Hepatocyte (in vitro differentiated cells): ENCODE measurements around the gene DGKG.

Experiments used
- EZH2 ChIP-seq: fragments of 200-600 bp; sonication (generic); IDR thresholded peaks from 2 replicates; pipeline ENCODE4 v1.6.1; 2016; ENCODE audit warnings: antibody characterized with exemption, mild to moderate bottlenecking, borderline replicate concordance
- EZH2phosphoT487 ChIP-seq: fragments of 200-600 bp; sonication (generic); IDR thresholded peaks from one replicate; pipeline ENCODE4 v1.6.1; 2018; ENCODE audit warnings: antibody characterized with exemption, mild to moderate bottlenecking, low read depth, moderate library complexity; ENCODE audit not compliant: unreplicated experiment, severe bottlenecking
- TF ChIP-seq, protein P1 (sequence below): fragments of 200-600 bp; sonication (generic); IDR thresholded peaks from 2 replicates; pipeline ENCODE4 v1.5.1; 2016; ENCODE audit warnings: antibody characterized with exemption, mild to moderate bottlenecking; ENCODE audit not compliant: poor library complexity

DNA sequence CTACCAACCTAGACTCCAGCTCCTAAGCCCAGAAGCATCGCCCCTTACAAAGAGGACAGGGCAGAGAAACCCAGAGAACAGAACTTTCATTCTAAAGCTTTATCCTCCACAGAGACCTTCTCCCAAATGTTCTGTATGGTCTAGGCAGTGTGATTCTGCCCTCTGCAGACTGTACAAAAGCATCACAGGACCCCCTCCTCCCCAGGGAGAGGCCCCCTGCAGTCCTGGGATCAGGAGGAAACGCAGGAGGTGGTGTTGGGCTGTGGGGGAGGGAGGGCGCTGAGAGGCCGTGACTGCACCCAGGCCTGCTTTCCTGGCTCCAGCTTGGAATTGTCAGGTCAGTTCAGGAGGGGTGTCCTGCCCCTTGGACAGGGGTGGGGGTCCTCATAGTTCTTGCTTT, 101.3 kb downstream of the DGKG start:
- no peak for TF ChIP-seq EZH2
- TF ChIP-seq, protein P1, sequence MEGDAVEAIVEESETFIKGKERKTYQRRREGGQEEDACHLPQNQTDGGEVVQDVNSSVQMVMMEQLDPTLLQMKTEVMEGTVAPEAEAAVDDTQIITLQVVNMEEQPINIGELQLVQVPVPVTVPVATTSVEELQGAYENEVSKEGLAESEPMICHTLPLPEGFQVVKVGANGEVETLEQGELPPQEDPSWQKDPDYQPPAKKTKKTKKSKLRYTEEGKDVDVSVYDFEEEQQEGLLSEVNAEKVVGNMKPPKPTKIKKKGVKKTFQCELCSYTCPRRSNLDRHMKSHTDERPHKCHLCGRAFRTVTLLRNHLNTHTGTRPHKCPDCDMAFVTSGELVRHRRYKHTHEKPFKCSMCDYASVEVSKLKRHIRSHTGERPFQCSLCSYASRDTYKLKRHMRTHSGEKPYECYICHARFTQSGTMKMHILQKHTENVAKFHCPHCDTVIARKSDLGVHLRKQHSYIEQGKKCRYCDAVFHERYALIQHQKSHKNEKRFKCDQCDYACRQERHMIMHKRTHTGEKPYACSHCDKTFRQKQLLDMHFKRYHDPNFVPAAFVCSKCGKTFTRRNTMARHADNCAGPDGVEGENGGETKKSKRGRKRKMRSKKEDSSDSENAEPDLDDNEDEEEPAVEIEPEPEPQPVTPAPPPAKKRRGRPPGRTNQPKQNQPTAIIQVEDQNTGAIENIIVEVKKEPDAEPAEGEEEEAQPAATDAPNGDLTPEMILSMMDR: no peak
- no peak for TF ChIP-seq EZH2phosphoT487
